GM19438 (cell line): ENCODE measurements around the gene NUDT3.

ENCODE experiments used
- ATAC-seq: cut with Tn5 transposase; IDR thresholded peaks from one replicate; pipeline ENCODE4 v1.9.1; 2021; ENCODE audit warnings: low read depth; ENCODE audit not compliant: unreplicated experiment

The NUDT3 gene

GRCh38 chr6:34231566-34232336 is 160.7 kb downstream of the NUDT3 start:
- ATAC-seq: no peak

- no peak for ATAC-seq
Measured at GRCh38 chr6:34230653-34231371, 161.7 kb downstream of the NUDT3 start.

GRCh38 chr6:34229877-34230276 is 162.6 kb downstream of the NUDT3 start:
- no peak for ATAC-seq
